ENCODE results near the gene IGSF21. TPM values are rescaled to one million over a fixed set of nuclear protein-coding genes. Genes with fewer than 3 reads are reported as not detected.

IGSF21 gene
- total and polyA plus RNA-seq, 2 of the 4 experiments (the other 2 are of a cell fraction), result not detected

DNA sequence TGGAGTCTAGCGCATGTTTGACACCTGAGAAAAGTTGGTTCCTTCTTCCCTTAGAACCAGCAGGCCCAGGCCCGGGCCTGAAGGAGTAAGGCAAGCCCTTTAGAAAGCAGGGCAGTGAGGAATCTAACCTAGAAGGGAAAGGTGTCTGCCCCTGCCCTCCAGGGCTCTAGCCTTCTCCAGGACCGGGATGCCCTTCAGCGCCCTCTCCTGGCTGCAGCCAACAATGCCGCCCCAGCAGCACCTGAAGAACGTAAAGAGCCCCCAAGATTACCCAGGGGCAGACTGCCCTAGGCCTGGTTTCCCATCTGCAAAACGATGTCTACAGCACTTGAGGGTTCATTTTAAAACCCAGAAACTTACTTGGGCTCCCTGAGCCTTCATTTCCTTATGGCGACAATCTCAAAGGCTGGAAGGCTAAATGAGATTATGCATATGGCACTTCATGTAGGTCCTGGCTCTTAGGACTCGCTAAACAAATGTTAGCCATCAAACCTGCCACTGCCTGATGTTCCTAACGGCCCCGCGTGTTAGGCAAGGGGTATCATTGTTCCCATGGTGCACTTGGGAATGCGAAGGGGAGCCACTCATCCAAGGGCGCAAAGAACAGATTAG is 266.4 kb downstream of the IGSF21 start:
- H3K27me3 ChIP-seq (ENCODE audit: control insufficient read depth, insufficient read depth, low read length), result no peaks in the 10 kb centered on the region
- no peak overlapping the region for H2AK9ac ChIP-seq (replicated peaks; ENCODE audit: low read depth, low read length, poor library complexity)
- no peak overlapping the region for H2BK20ac ChIP-seq (ENCODE audit: low read depth, low read length)
- H2AFZ ChIP-seq (replicated peaks; ENCODE audit: low read length, poor library complexity), result peak overlapping the region; percentile 26
- 30% methylated on average over 6 of the region's 14 CpGs; no CpG with 5 or more reads in 1 of the 2 experiments for WGBS, 2 experiments (ENCODE audit: extremely low coverage in 2 of 2, insufficient read length in 1 of 2)
- no peak overlapping the region for H4K91ac ChIP-seq (ENCODE audit: insufficient read depth, low read depth, low read length)
- dilution Hi-C loops (cut with HindIII; ENCODE audit: low sequenced_read_pairs, unreplicated experiment), result no loop called here
- no peak overlapping the region for H2BK5ac ChIP-seq (ENCODE audit: low read depth, low read length, poor library complexity, severe bottlenecking)
- H3K9ac ChIP-seq (ENCODE audit: low read depth, low read length), result no peak overlapping the region
- no peak overlapping the region for H3K14ac ChIP-seq (replicated peaks; ENCODE audit: low read depth, low read length)
- ATAC-seq (ENCODE audit: low read depth) (no peak), DNase-seq (no peak)
- no peak overlapping the region for H2BK15ac ChIP-seq (ENCODE audit: low read depth, low read length)
- H3K9me3 ChIP-seq (ENCODE audit: control insufficient read depth, insufficient read depth, low read length), result peaks cover 58% of the 10 kb centered on the region
- CTCF ChIA-PET, result no interaction called here
- H3K56ac ChIP-seq (ENCODE audit: extremely low read depth, insufficient read depth, low read length), result no peak overlapping the region
- no TSS peak for BruUV-seq (replicated peaks)
- H3K27ac ChIP-seq (ENCODE audit: insufficient read depth, low read length), result no peak overlapping the region
- no peak overlapping the region for H2AK5ac ChIP-seq (ENCODE audit: low read depth, low read length)
- no peak overlapping the region for H3K4me2 ChIP-seq (ENCODE audit: low read depth, low read length)
- in situ Hi-C loops (cut with MboI; ENCODE audit: low sequenced_read_pairs), result no loop called here
- no peaks in the 10 kb centered on the region for H4K20me1 ChIP-seq (ENCODE audit: insufficient read depth, low read length)
- H3K4me1 ChIP-seq (ENCODE audit: control insufficient read depth, insufficient read depth, low read length), result no peaks in the 10 kb centered on the region
- H3K9me1 ChIP-seq (ENCODE audit: insufficient read depth, low read length), result no peaks in the 10 kb centered on the region
- POLR2A ChIA-PET (ENCODE audit: unreplicated experiment), result no interaction called here
- intact Hi-C loops (cut with micrococcal nuclease), result no loop called here
- TF ChIP-seq RAD21 (IDR thresholded peaks at IDR 0.05; ENCODE audit: low read length), result no peak
- TF ChIP-seq NFE2L2 (IDR thresholded peaks at IDR 0.05; ENCODE audit: low read depth, low read length), result no peak
- TF ChIP-seq POLR2A (IDR thresholded peaks at IDR 0.05; ENCODE audit: low read depth, low read length), result no peak
- no peak for TF ChIP-seq MXI1 (IDR thresholded peaks at IDR 0.05; ENCODE audit: borderline replicate concordance, low read depth, low read length)
- no peaks in the 10 kb centered on the region for H3K36me3 ChIP-seq (ENCODE audit: control insufficient read depth, insufficient read depth, low read length)
- no peaks in the 10 kb centered on the region for H3K79me1 ChIP-seq (ENCODE audit: low read depth in 1 of 2, low read length in 2 of 2)
- no peak overlapping the region for H3K4me3 ChIP-seq (ENCODE audit: insufficient read depth, low read depth, low read length)
- H3K23ac ChIP-seq (ENCODE audit: low read depth, low read length), result no peak overlapping the region
- H4K8ac ChIP-seq (ENCODE audit: low read depth in 2 of 2, low read length in 2 of 2), result no peak overlapping the region
- H4K5ac ChIP-seq (ENCODE audit: low read depth, low read length), result no peak overlapping the region
- H3K4ac ChIP-seq (ENCODE audit: low read depth, low read length), result no peak overlapping the region
- H3K18ac ChIP-seq (ENCODE audit: low read depth, low read length), result no peak overlapping the region
- no peak overlapping the region for H2BK120ac ChIP-seq (ENCODE audit: low read depth, low read length)

Measured in IMR-90 (cell line).